ENCODE measurements around the gene GALNT9.
"Not testable (repeated sequence)": the region's sequence is repeated elsewhere in the genome, so short reads cannot be mapped to it uniquely, and the experiment has no call there.

GALNT9 gene

DNA sequence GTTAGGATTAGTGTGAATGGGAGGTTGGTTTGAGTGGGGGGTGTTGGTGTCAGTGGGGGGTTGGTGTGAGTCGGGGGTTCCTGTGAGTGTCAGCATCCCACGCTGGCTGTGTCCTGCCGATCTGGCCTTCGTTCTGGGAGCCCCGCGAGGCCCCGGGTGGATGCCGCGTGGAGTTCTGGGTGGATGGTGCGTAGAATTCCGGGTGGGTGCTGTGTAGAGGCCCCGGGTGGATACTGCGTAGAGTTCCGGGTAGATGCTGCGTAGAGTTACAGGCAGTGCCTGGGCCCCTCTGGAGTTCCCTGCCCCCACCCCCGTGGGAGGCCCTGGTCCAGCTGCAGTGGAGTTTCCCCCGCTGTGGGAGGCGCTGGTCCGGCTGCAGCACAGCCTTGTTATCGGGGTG lies 176.4 kb downstream of the GALNT9 start:
- DNase-seq: no peak

GRCh38 chr12:132152411-132152821 lies 177.0 kb downstream of the GALNT9 start:
- no peak for DNase-seq

GRCh38 chr12:132151766-132152410 lies 177.5 kb downstream of the GALNT9 start:
- no peak for DNase-seq

- no peak for DNase-seq
Measured at GRCh38 chr12:132151145-132151765, 178.1 kb downstream of the GALNT9 start.

GRCh38 chr12:132150780-132151144 lies 178.6 kb downstream of the GALNT9 start:
- DNase-seq: no peak

DNA sequence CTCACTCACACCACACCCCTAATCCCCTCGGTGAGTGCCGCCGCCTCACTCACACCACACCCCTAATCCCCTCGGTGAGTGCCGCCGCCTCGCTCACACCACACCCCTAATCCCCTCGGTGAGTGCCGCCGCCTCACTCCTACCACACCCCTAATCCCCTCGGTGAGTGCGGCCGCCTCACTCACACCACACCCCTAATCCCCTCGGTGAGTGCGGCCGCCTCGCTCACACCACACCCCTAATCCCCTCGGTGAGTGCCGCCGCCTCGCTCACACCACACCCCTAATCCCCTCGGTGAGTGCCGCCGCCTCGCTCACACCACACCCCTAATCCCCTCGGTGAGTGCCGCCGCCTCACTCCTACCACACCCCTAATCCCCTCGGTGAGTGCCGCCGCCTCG lies 179.9 kb downstream of the GALNT9 start:
- DNase-seq: not testable (repeated sequence)

- DNase-seq: no peak
Measured at GRCh38 chr12:132148368-132149045, 180.9 kb downstream of the GALNT9 start.

- no peak for DNase-seq
Measured at GRCh38 chr12:132147423-132148367, 181.7 kb downstream of the GALNT9 start.

- DNase-seq: no peak
Measured at GRCh38 chr12:132146772-132147422, 182.5 kb downstream of the GALNT9 start.

Data from inflammatory macrophage treated with lipopolysaccharide for 1 hour (primary cell).